NCI-H2107 treated with DMSO at 0.1 percent for 48 hours (cell line): ENCODE measurements around the gene LAMTOR2.
"Not testable (repeated sequence)": the region's sequence is repeated elsewhere in the genome, so short reads cannot be mapped to it uniquely, and the experiment has no call there.

Source experiments
- DNase-seq: peaks from one replicate; lab custom pipeline; 2025; ENCODE audit not compliant: unreplicated experiment; lab: John Stamatoyannopoulos, UW

The LAMTOR2 gene

DNA sequence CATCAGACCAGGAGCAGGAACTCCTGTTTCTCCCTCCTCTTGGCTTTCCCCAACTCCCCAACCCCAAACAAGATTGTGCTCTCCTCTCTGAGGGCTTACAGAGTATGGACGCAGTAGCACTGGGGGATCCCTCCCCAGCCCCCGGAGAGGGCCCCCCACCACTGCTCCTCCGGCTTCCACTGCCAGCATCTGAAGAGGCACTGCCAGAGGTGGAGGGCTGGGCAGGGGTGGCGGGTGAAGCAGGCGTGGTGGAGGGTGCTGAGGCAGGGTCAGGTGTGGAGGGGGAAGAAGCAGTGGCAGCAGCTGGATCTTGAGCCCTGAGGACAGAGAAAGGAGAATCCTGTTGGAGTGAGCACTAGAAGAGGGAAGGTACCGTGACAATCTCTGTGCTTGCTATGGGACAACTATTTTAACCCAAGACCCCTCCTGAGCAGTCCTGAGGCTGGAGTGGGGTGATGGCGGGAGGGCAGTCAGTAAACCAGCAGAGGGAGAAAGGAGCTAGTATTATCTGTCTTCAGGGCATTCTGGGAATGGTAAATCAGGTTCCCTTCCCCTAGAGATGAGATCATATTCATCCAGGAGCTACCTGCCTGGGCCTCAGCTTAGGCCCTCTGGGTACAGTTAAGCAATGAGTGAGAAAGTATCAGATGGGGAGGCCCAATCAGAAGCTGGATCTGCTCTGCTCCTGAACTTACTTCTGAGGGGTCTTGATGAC is 3.4 kb upstream of the LAMTOR2 start:
- no peak for DNase-seq

DNA sequence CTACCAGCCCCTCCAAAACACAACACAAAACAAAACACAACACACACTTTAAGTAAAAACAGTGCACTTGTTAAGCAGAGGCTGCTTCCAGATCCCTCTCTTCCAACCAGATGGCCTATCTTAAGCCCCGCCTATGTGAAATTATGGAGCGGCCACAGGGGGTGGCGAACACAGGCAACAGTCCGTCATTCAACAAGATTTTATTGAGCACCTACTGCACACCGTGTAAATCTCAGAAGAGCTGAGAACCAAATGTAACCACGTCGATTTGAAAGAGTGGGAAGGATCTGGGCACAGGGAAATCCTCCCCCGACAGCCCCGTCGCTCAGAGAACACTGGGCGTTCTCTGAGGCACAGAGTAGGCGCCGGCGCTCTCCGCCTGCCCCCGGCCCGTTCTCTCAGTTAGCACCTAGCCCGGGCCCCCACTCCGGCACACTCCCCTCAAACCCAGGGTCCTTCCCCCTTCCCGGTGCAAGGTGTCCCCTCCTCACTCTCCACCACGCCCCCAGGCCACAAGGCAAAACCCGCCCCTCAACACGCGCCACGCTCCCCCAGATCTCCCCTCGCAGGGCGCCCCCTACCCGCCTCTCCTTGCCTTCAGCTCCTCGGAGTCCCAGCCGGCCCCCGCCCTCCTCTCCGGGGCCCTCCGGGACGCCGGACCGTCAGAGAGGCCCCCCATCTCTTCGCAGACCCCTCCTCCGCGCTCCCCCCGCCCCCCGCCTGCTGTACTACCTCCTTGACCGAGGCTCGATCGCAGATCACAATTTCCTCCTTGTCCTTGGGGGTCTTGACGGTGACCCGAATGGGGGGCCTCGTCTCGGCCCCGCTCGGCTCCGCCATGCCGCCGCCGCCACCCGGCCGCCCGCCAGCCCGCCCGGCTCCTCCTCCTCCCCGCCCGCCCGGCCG is 1.5 kb upstream of the LAMTOR2 start:
- DNase-seq: no peak

GRCh38 chr1:156053768-156054499 is 648 bp upstream of the LAMTOR2 start, which contains the start of gene UBQLN4:
Gene UBQLN4, minus strand, starts transcription at chr1:156053798. Its CDS starts 97 bp downstream, at chr1:156053701.
- DNase-seq: peak; percentile 83

DNA sequence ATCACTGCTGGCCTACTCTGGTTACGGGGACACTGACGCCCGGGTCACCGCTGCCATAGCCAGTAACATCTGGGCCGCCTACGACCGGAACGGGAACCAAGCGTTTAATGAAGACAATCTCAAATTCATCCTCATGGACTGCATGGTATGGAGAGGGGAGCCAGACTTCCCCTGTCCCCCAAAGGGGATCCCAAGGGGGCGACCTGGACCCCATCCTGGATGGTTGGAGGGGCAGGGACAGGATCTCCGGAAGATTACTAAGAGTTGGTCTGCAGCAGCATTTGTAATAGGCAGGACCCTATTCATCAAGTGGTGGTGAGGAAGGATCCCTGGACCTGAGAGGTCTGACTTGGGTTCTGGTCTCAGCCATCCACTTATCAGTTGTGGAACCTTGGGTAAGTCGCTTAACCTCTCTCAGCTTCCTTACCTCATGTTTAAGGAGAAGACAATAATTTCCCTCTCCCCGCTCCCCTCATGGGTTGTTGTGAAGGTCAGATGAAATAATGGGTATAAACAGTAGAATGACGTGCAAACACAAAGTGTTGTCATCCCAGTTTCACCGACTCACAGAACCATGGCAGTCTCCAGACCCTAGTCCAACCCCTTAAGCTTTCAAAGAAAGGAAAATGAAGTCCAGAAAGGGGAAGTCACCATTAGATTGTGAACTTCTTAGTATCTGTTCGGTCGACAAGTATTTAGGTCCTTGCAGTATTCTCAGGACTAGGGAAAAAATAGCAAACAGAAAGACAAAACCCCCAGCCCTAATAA is 883 bp downstream of the LAMTOR2 start:
- DNase-seq: no peak

DNA sequence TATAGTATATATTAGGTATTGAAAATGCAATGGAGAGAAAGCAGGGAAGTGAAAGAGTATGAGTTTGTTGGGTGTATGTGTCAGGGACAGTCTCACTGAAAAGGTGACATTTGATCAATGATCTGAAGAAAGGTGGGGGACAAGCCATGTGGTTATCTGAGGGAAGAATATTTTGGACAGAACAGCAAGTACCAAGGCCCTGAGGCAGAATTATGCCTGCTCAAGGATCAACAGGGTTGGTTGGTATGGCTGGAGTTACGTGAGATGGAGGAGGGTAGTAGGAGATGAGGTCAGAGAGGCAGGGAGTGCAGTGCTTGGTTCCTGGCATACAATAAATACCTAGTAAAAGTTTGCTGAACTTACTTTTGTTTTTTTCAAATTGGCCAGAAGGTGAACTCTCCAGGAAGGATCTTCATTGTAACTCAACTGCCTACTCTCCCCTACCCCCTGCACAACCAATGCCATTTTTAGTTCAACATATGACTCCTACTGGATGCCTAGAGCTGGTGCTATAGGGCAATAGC is 1.8 kb downstream of the LAMTOR2 start:
- DNase-seq: no peak

- DNase-seq: peak; percentile 95
These were observed 6.5 kb downstream of the LAMTOR2 start, which contains the start of gene RAB25 for GRCh38 chr1:156060937-156061636. Gene RAB25, plus strand, starts transcription at chr1:156061160. Its CDS starts 241 bp downstream, at chr1:156061401.

GRCh38 chr1:156062189-156062588 is 7.6 kb downstream of the LAMTOR2 start:
- DNase-seq: no peak

- DNase-seq: no peak
These were observed 9.4 kb downstream of the LAMTOR2 start for GRCh38 chr1:156063997-156064285.

DNA sequence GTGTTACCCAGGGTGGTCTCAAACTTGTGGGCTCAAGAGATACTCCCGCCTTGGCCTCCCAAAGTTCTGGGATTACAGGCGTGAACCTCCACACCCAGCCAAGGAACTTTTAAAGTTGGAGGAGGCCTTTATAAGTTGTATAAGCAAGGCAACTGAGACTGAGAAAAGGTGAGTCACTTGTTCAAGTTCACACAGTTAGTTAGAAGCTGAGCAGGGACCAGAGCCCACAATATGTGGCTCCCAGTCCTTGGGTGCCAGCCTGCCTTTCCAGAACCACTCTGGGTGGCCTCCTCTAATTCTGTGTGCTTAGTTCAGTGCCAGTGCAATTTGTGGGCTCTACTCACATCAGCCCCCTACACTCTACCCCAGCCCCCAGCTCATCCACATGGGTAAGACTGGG is 10.0 kb downstream of the LAMTOR2 start:
- no peak for DNase-seq

DNA sequence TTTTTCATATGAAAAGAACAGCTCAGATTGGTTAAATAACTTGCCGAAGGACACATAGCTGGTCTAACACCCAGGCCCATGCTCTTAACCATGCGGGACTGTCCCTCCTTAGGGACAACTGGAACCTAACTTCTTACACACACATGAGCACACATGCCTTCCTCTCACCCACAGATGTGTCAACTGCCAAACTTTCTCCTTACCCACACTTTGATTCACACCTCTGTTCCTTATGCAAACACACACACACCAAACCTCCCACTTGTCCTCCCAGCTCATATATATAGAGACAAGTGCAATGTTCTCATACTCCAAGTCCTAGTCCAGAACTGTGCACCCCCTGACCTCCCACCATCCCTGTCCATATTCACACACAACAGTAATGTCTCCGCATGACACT is 10.6 kb downstream of the LAMTOR2 start:
- no peak for DNase-seq

- DNase-seq: no peak
These were observed 11.3 kb downstream of the LAMTOR2 start for GRCh38 chr1:156065871-156066270.

- DNase-seq: no peak
These were observed 12.7 kb downstream of the LAMTOR2 start for GRCh38 chr1:156067262-156067661.

GRCh38 chr1:156069490-156070455 is 15.2 kb downstream of the LAMTOR2 start:
- DNase-seq: no peak

DNA sequence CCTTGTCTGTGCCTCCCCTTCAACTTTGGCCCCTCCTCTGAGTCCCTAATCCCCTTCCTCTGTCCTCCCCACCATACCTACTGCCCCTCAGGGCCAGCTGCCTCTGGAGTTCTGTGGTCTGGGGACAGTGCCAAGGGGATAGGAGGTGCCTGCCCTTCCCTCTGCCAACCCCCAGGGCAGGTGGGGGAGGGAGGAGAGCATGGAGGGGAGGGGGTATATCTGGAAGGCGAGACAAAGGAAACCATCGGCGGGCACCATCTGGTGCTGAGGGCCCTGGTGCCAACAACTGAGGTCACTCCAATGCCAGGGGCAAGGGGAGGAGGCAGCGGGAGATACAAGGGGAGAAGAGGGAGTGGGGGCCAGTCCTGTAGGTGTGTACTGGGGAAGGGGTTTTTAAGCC is 16.0 kb downstream of the LAMTOR2 start:
- DNase-seq: no peak

DNA sequence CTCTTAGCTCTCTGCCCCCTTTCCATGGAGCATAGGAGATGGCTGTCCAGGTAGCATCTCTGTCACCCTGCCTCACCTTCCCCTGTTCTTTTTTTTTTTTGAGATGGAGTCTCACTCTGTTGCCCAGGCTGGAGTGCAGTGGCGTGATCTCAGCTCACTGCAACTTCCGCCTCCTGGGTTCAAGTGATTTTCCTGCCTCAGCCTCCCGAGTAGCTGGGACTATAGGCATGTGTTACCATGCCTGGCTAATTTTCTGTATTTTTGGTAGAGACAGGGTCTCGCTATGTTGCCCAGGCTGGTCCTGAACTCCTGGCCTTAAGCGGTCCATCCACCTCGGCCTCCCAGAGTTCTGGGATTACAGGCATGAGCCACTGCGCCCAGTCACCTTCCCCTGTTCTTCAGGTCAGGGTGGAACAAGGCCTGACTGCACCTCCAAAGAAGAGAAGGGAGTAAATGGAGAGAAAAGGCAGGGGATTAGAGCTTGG is 16.8 kb downstream of the LAMTOR2 start:
- not testable (repeated sequence) for DNase-seq

- no peak for DNase-seq
These were observed 17.7 kb downstream of the LAMTOR2 start for GRCh38 chr1:156072251-156072650.

- no peak for DNase-seq
These were observed 18.6 kb downstream of the LAMTOR2 start for GRCh38 chr1:156073110-156073687.

DNA sequence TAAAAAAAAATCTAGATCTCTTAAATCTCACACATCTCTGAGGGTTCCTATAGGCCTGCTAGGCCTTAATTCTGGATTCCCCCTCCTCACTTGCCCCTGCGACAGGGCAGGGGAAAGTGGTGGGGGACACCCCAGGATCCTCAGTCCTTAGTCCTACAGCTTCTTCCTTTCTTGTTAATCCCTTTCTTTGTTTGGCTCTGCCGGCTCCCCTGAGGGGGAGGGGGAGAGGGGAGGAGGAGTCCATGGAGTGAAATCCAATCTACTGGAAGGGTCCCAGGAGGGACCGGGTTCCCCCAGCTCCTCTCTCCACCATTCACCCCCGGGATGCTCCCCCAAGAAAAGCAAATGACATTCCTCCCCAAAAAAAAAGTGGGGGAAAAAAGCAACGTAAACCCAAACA is 19.2 kb downstream of the LAMTOR2 start:
- DNase-seq: peak; percentile 28
